Mesangial cell (primary cell): ENCODE results near the gene VPS72. TPM values are rescaled to one million over a fixed set of nuclear protein-coding genes. Genes with fewer than 3 reads are reported as not detected.

Experiments
- total RNA-seq: library from RNA; depleted of rRNA; stranded (reverse); fragments of >200 nt; gene quantifications from 2 replicates; pipeline ENCODE4 v1.2.3, GENCODE V29; 2015

VPS72 gene
- total RNA-seq: 45.8 and 54.4 TPM in 2 replicates

GRCh38 chr1:151189637-151190445, at the start of gene VPS72:
VPS72 (minus strand) TSS chr1:151190197; CDS start chr1:151190121, 76 bp downstream.

DNA sequence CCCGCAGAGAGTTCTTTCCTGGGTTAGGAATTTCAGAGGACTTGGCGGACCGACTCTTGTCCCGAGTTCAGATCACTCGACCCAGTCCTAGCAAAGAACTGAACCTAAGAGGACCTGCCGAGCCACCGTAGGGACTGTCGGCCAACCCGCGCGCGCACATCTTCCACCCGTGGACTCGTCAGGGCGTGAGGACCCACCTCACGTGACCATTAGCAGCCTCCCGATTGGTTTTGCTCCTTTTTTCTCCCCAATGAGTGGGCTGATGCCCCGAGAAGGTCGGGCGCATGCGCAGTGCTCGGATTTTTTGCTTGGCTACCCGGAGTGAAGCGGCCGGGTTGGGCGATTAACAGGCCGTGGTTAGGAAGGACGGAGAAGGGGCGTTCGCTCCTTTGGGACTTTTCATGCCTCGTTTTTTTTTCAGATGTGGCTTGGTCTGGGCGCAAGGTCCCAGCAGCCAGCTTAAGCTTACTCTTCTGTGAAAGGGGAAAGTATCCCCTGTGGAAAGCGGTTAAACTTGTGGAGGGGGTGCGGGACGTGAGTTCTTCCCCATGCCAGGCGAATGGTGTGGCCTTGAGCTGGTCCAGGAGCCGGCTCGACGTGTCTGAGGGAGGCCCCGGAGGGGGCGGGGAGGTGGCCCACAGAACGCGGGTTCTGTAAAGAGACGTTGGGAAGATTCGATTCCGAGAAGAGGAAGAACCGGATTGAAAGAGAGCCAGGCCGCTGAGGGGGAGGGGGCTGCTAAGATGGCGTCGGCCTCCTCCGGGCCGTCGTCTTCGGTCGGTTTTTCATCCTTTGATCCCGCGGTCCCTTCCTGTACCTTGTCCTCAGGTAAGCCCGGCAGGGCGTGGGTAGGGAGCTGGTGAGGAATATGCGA, 8.5 kb upstream of the VPS72 start, which contains the start of gene PIP5K1A:
Gene PIP5K1A, plus strand, starts transcription at position 299 of the 874 bp plus-strand sequence. Its CDS starts 445 bp downstream, at position 744.

DNA sequence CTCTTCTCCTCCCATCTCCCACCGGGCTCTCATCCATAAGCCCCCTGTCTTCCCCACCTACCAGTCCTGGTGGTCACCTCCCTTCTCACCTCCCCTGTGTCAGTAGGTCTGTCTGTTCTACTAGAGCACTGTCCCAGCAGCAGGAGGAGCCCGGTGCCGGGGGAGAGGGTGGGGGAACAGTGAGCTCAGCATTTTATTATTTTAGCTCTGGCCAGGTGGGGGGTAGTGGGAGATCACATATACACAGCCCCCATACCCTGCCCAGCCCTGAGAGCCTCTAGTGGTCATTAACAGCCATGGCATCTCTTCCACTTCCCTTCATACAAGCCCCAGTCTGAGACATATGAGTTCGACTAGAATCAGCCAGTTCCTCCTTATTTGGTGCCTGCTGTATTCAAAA, 14.1 kb downstream of the VPS72 start, which contains the start of gene TMOD4:
Gene TMOD4, minus strand, starts transcription at position 119 of the 400 bp plus-strand sequence. CDS start 1,106 bp downstream, outside the sequence.

DNA sequence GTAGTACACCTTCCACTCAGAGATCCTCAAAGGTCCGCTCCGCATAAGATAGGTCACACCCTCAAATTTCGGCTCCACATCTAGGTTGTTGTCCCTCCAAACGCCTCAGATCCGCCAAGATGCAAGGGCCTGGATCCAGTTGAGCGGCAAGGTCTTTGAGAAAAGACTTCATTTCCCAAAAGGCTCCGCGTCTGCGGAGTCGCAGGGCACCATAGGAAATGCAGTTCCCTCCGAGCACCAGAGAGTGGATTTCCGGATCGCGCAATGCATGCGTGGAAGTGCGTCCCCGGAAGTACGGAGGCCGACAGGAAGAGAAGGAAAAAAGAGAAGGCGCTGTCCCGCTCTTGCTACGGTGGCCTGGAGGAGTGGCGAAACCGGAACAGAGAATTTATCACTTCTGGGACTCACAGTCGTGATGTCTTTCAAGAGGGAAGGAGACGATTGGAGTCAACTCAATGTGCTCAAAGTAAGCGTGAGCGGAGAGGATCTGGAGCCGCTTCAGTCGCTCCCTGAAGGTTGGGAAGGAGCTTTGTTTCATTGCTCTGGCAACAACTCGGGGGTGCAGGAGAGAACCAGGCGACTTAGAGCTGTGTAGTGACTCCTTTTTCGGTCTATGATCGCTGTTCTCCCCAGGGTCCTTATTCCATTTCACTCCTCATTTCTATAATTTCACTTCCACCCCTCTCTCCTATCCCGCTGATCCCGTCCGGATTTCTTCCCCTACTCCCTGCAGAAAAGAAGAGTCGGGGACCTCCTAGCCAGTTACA, 24.1 kb downstream of the VPS72 start, which contains the start of the genes LYSMD1 and SCNM1:
Gene LYSMD1, minus strand, starts transcription at position 165 of the 767 bp plus-strand sequence. CDS start 644 bp downstream, outside the sequence.
Gene SCNM1, plus strand, starts transcription at position 407 of the 767 bp plus-strand sequence. Its CDS starts 9 bp downstream, at position 416.

GRCh38 chr1:151156515-151156819, 33.5 kb downstream of the VPS72 start, which contains the start of gene TNFAIP8L2:
TNFAIP8L2 (plus strand) TSS chr1:151156649; CDS start chr1:151158698, 2,049 bp downstream.

DNA sequence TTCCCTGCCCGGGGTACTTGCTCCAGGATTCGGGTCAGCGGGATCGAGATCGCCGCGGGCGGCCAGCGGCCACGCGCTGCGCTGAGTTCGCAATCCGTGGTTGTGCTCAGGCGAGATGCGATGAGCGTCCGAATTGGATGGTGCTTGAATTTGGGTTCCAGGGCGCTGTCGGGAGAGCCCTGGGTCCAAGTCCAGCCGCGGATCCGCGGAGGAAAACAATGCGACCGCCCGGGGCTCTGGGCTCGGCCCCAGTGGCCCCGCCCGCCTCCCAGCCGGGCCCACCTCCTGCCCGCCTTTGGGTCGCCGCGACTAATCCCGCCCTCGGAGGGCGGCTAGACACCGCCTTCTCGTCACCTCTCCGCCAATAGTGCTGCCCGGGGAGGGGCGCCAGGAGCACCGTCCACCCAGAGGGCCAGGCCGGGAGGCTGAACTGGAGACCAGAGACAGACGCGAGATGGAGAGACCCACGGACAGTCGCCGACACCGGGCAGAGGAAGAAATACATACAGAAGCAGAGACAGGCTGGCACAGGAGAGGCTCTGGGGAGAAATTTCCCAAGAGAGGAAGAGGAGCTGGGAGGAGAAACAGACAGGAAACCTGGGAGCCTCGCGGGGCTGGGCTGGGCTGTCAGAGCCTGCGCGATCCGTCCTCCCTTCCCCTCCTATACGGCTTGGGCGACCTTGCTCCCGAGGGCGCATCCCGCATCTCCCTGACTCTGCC, 43.4 kb downstream of the VPS72 start, which contains the start of gene SEMA6C:
Gene SEMA6C, minus strand, starts transcription at position 220 of the 720 bp plus-strand sequence. CDS start 4,010 bp downstream, outside the sequence.

Other genes starting within 250 kb of the VPS72 start
- gene CERS2, start 215.4 kb downstream of the VPS72 start, total RNA-seq: 146 and 174 TPM in 2 replicates
- gene ANXA9, start 207.9 kb downstream of the VPS72 start, total RNA-seq: 0.33 and 1.3 TPM in 2 replicates
- gene MINDY1, start 183.3 kb downstream of the VPS72 start, total RNA-seq: 12.1 and 27.3 TPM in 2 replicates
- 17.8 and 21.6 TPM in 2 replicates for gene PRUNE1, start 181.7 kb downstream of the VPS72 start, total RNA-seq
- 0.33 TPM in 1 of 2 replicates, not detected in the other for gene BNIPL, start 153.6 kb downstream of the VPS72 start, total RNA-seq
- 2.0 and 3.0 TPM in 2 replicates for gene C1orf56, start 142.4 kb downstream of the VPS72 start, total RNA-seq
- 47.5 and 47.9 TPM in 2 replicates for gene CDC42SE1, start 130.6 kb downstream of the VPS72 start, total RNA-seq
- 10.9 and 23.8 TPM in 2 replicates for gene MLLT11, start 129.8 kb downstream of the VPS72 start, total RNA-seq
- 2.8 and 3.4 TPM in 2 replicates for gene GABPB2, start 119.4 kb downstream of the VPS72 start, total RNA-seq
- 5.4 and 8.0 TPM in 2 replicates for gene SEMA6C, start 43.6 kb downstream of the VPS72 start, total RNA-seq
- not detected in 2 replicates for gene TNFAIP8L2, start 33.5 kb downstream of the VPS72 start, total RNA-seq
- gene LYSMD1, start 24.3 kb downstream of the VPS72 start, total RNA-seq: 5.2 and 7.1 TPM in 2 replicates
- gene SCNM1, start 24.1 kb downstream of the VPS72 start, total RNA-seq: 44.0 and 51.2 TPM in 2 replicates
- gene TMOD4, start 14.2 kb downstream of the VPS72 start, total RNA-seq: 0.63 TPM in 1 of 2 replicates, not detected in the other
- 51.7 and 62.7 TPM in 2 replicates for gene PIP5K1A, start 8.4 kb upstream of the VPS72 start, total RNA-seq
- gene PSMD4, start 64.5 kb upstream of the VPS72 start, total RNA-seq: 131 and 152 TPM in 2 replicates
- gene ZNF687, start 92.1 kb upstream of the VPS72 start, total RNA-seq: 17.4 and 25.1 TPM in 2 replicates
- 53.7 and 57.4 TPM in 2 replicates for gene PI4KB, start 137.2 kb upstream of the VPS72 start, total RNA-seq
- 24.3 and 25.9 TPM in 2 replicates for gene RFX5, start 157.1 kb upstream of the VPS72 start, total RNA-seq
- gene SELENBP1, start 182.5 kb upstream of the VPS72 start, total RNA-seq: 6.0 and 18.1 TPM in 2 replicates
- gene PSMB4, start 209.4 kb upstream of the VPS72 start, total RNA-seq: 304 and 370 TPM in 2 replicates